HCT116 (cell line): ENCODE measurements around the gene PCSK2. TPM values are rescaled to one million over a fixed set of nuclear protein-coding genes. Genes with fewer than 3 reads are reported as not detected.

ENCODE experiments used
- ATAC-seq: fragments of 200-7000 bp; cut with Tn5 transposase; 2 replicates; pipeline ENCODE4 v1.9.1; 2020; ENCODE audit warnings: mild to moderate bottlenecking, moderate library complexity
- BruUV-seq: library from RNA; stranded (reverse); fragments of 400-500 nt; replicated peaks from 2 replicates; lab custom pipeline; 2021; lab: Mats Ljungman, UMichigan
- CTCF ChIA-PET: fragments of 300-600 bp; sonication (Branson Sonifier 250); formaldehyde crosslinking; loops from one replicate; lab custom pipeline; 2021; ENCODE audit warnings: antibody characterized with exemption; lab: Charles Lee
- POLR2A ChIA-PET: fragments of 300-600, 350-600 bp; sonication (Branson Sonifier 250); formaldehyde crosslinking; loops from one replicate; lab custom pipeline; 2021; ENCODE audit warnings: antibody characterized with exemption; lab: Charles Lee
- RAD21 ChIA-PET, 2 experiments: fragments of 300-600 bp; sonication (Branson Sonifier 250); formaldehyde crosslinking; loops; one replicate each; lab custom pipeline; 2023; ENCODE audit warnings: low total read pairs in 2 of 2; ENCODE audit not compliant: uncharacterized antibody in 2 of 2, unreplicated experiment in 2 of 2, low non-redundant PET in 1 of 2; lab: Charles Lee
- DNase-seq: peaks from one replicate; pipeline ENCODE4 v3.0.0-alpha.2; 2010; ENCODE audit warnings: low read depth, low spot score
- H2AFZ ChIP-seq: fragments of 200-600 bp; shearing (Covaris generic), sonication (generic); 2 replicates; pipeline ENCODE4 v1.6.1; 2017; ENCODE audit warnings: low read depth, mixed run types, mixed read lengths, antibody characterized with exemption, low read length; ENCODE audit not compliant: poor library complexity, severe bottlenecking
- H3K27ac ChIP-seq: 2 replicates; pipeline ENCODE4 v1.5.1; 2012; ENCODE audit warnings: low read depth, low read length
- H3K27me3 ChIP-seq: fragments of 200-600 bp; sonication (generic); 2 replicates; pipeline ENCODE4 v1.6.1; 2016; ENCODE audit warnings: mixed run types, low read length, mixed read lengths; ENCODE audit not compliant: insufficient read depth
- H3K36me3 ChIP-seq, 2 experiments: fragments of 200-500 bp in 1 of 2; fragments of 200-600 bp in 1 of 2; sonication (Bioruptor generic) in 1 of 2; sonication (generic) in 1 of 2; 2 replicates each; pipeline versions ENCODE4 v1.5.1 to v1.6.1; 2014 to 2016; ENCODE audit warnings: low read length in 2 of 2, inconsistent platforms in 1 of 2, mixed read lengths in 1 of 2, mixed run types in 1 of 2; ENCODE audit not compliant: insufficient read depth in 2 of 2, control insufficient read depth in 1 of 2
- H3K4me1 ChIP-seq, 2 experiments: fragments of 200-600 bp in 1 of 2; sonication (generic) in 1 of 2; 2 replicates each; pipeline versions ENCODE4 v1.5.1 to v1.6.1; 2012 to 2017; ENCODE audit warnings: low read length in 2 of 2, inconsistent platforms in 1 of 2, mild to moderate bottlenecking in 1 of 2, mixed read lengths in 1 of 2, mixed run types in 1 of 2, moderate library complexity in 1 of 2; ENCODE audit not compliant: insufficient read depth in 2 of 2, control insufficient read depth in 1 of 2
- H3K4me2 ChIP-seq: fragments of 200-600 bp; sonication (generic); 2 replicates; pipeline ENCODE4 v1.6.1; 2017; ENCODE audit warnings: mixed run types, low read length, mixed read lengths
- H3K4me3 ChIP-seq, 2 experiments: fragments of 200-600 bp in 1 of 2; sonication (generic) in 1 of 2; replicated peaks in 1 of 2; 2 replicates each; pipeline ENCODE4 v1.5.1; 2011 to 2016; ENCODE audit warnings: low read length in 2 of 2, control low read depth in 1 of 2, low read depth in 1 of 2, mild to moderate bottlenecking in 1 of 2, mixed read lengths in 1 of 2, mixed run types in 1 of 2
- H3K79me2 ChIP-seq: fragments of 200-600 bp; sonication (generic); 2 replicates; pipeline ENCODE4 v1.6.1; 2017; ENCODE audit warnings: mild to moderate bottlenecking, mixed run types, low read length, moderate library complexity, mixed read lengths; ENCODE audit not compliant: insufficient read depth
- H3K9ac ChIP-seq: fragments of 200-600 bp; sonication (generic); 2 replicates; pipeline ENCODE4 v1.6.1; 2016; ENCODE audit warnings: low read length, mixed read lengths
- H3K9me2 ChIP-seq: fragments of 200-600 bp; sonication (generic), shearing (Covaris generic); 2 replicates; pipeline ENCODE4 v1.6.1; 2017; ENCODE audit warnings: mixed run types, mild to moderate bottlenecking, moderate library complexity; ENCODE audit not compliant: insufficient read depth
- H3K9me3 ChIP-seq, 2 experiments: fragments of 200-500 bp in 1 of 2; fragments of 200-600 bp in 1 of 2; sonication (Bioruptor generic) in 1 of 2; sonication (generic) in 1 of 2; 2 replicates each; pipeline ENCODE4 v1.6.1; 2014 to 2017; ENCODE audit warnings: low read length in 2 of 2, mixed read lengths in 2 of 2, inconsistent platforms in 1 of 2, low read depth in 1 of 2, mild to moderate bottlenecking in 1 of 2, mixed run types in 1 of 2, moderate library complexity in 1 of 2; ENCODE audit not compliant: control insufficient read depth in 1 of 2, insufficient read depth in 1 of 2
- H4K20me1 ChIP-seq: fragments of 200-600 bp; sonication (generic), shearing (Covaris generic); 2 replicates; pipeline ENCODE4 v1.6.1; 2017; ENCODE audit warnings: mixed run types, mild to moderate bottlenecking, moderate library complexity; ENCODE audit not compliant: insufficient read depth
- CEBPB ChIP-seq: IDR thresholded peaks from 2 replicates; pipeline ENCODE4 v1.6.1; 2012; ENCODE audit warnings: low read depth
- CTCF ChIP-seq, 3 experiments: fragments of 200-600 bp in 1 of 3; sonication (generic) in 1 of 3; IDR thresholded peaks in 2 of 3; conservative IDR thresholded peaks in 1 of 3; 2 replicates each; pipeline ENCODE4 v1.5.1; 2012 to 2017; ENCODE audit warnings: low read depth in 2 of 3, low read length in 2 of 3, antibody characterized with exemption in 1 of 3, borderline replicate concordance in 1 of 3, control low read depth in 1 of 3, mild to moderate bottlenecking in 1 of 3, mixed read lengths in 1 of 3, mixed run types in 1 of 3, moderate library complexity in 1 of 3; ENCODE audit not compliant: insufficient read depth in 1 of 3
- POLR2A ChIP-seq: IDR thresholded peaks from 2 replicates; pipeline ENCODE4 v1.7.0; 2011; ENCODE audit warnings: borderline replicate concordance; ENCODE audit not compliant: insufficient read depth, insufficient read length; ENCODE audit errors: extremely low read depth
- RAD21 ChIP-seq: IDR thresholded peaks from 2 replicates; pipeline ENCODE4 v1.6.1; 2012; ENCODE audit warnings: low read depth, mild to moderate bottlenecking
- REST ChIP-seq: IDR thresholded peaks from 2 replicates; pipeline ENCODE4 v1.6.1; 2012; ENCODE audit warnings: low read depth
- YY1 ChIP-seq: IDR thresholded peaks from 2 replicates; pipeline ENCODE4 v1.6.1; 2011; ENCODE audit warnings: low read length, low read depth, moderate library complexity, mild to moderate bottlenecking; ENCODE audit not compliant: insufficient replicate concordance; ENCODE audit errors: extremely low read depth
- intact Hi-C: fragments of 100-400 bp; cut with micrococcal nuclease; formaldehyde crosslinking; loops from 2 replicates; pipeline ENCODE4 v1.10.0; 2022
- total RNA-seq: library from RNA; stranded (reverse); gene quantifications from one replicate; pipeline ENCODE4 v1.2.1, GENCODE V29; 2021; ENCODE audit not compliant: unreplicated experiment

The PCSK2 gene
- total RNA-seq, 1 experiment from 2014 or later, result not detected

DNA sequence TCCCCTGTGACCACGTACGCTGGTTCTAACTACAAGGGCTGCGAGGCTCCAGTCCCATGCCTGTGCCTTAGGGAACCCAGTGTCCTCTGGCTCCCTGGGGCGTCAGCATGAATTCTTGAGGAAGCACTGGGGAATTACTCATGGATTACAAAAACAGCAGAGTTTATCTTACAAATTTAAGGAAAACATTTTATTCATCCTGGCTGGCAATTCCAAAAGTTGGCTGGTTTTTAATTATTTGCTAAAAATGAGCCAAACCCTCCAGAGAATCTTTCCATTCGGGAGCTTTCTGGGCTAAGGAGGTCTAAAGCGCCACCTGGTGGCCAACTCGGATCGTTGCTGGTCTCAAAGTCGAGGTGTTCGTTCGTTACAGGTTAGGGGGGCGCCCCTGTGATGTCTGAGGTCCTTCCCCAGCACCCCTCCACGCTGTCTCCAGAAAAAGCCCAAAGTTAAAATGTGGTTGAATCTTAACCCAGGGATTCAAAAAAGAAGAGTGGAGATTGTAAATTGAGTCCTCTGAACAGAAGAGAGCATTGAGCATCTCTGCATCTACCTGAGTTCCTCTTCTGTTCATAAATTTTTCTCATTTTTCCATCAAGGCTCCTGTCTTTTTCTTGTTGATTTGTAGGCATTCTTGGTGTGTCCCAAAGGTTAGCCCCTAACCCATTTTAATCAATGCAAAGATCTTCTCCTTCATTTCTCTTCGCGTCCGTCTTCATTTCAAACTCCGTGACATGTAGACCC is 205.0 kb downstream of the PCSK2 start:
- peaks cover 17% of the 10 kb centered on the region for H3K27me3 ChIP-seq
- TF ChIP-seq CEBPB, result no peak
- TF ChIP-seq REST, result no peak
- TF ChIP-seq RAD21, result peak; percentile 74
- TF ChIP-seq CTCF (IDR thresholded peaks at IDR 0.05 in 2 of 3, conservative IDR thresholded peaks at IDR 0.05 in 1 of 3; ENCODE audit: borderline replicate concordance in 1 of 3, insufficient read depth in 1 of 3, low read depth in 2 of 3, low read length in 2 of 3), result peak; percentile 68 to 94 (median 86); a peak in 5 of 6 replicates
- no peak for TF ChIP-seq YY1
- TF ChIP-seq POLR2A, result no peak
- H2AFZ ChIP-seq, result no peak overlapping the region
- DNase-seq (peak; percentile 19), ATAC-seq (peak; percentile 80)
- no peaks in the 10 kb centered on the region for H3K9me3 ChIP-seq
- no peaks in the 10 kb centered on the region for H3K9me2 ChIP-seq
- H4K20me1 ChIP-seq, result no peaks in the 10 kb centered on the region
- no TSS peak for BruUV-seq
- intact Hi-C loops, result loop anchor here (1.0 kb wide), 1 partner anchor 627 kb away; no protein-coding TSS in a partner anchor
- no peaks in the 10 kb centered on the region for H3K4me1 ChIP-seq
- H3K79me2 ChIP-seq, result no peaks in the 10 kb centered on the region
- ChIA-PET POLR2A (no interaction called here), RAD21 (interaction anchor here in 1 of 2 experiments (1.2 kb wide), 1 partner anchor 628 kb away, joined by 7 read pairs; no protein-coding TSS in a partner anchor), CTCF (interaction anchor here (0.7 to 6.9 kb wide), 9 partner anchors 11 to 630 kb away, joined by 3 to 65 read pairs (median 4); no protein-coding TSS in a partner anchor)
- no peak overlapping the region for H3K4me2 ChIP-seq
- no peak overlapping the region for H3K4me3 ChIP-seq
- H3K9ac ChIP-seq, result no peak overlapping the region
- no peaks in the 10 kb centered on the region for H3K36me3 ChIP-seq
- no peak overlapping the region for H3K27ac ChIP-seq
